Esophagus squamous epithelium (tissue), 5 donors: ENCODE measurements around the gene TFAP2A. TPM values are rescaled to one million over a fixed set of nuclear protein-coding genes. Genes with fewer than 3 reads are reported as not detected.

Experiments
- DNase-seq: peaks from one replicate; lab custom pipeline; 2025; lab: John Stamatoyannopoulos, UW
- H3K27ac ChIP-seq, 4 donors: fragments of 200-600 bp; sonication (generic); one replicate each; pipeline ENCODE4 v1.5.1; 2016 to 2019; ENCODE audit warnings: mild to moderate bottlenecking in 1 of 4
- H3K27me3 ChIP-seq, 4 donors: fragments of 200-600 bp; sonication (generic); 1 replicate in 3 of 4; 2 replicates in 1 of 4; pipeline versions ENCODE4 v1.5.1 to v1.6.0; 2017 to 2021; ENCODE audit warnings: antibody characterized with exemption in 1 of 4
- H3K36me3 ChIP-seq, 3 donors: fragments of 200-600 bp; sonication (generic); one replicate each; pipeline ENCODE4 v1.5.1; 2016 to 2019
- H3K4me1 ChIP-seq, 3 donors: fragments of 200-600 bp; sonication (generic); one replicate each; pipeline ENCODE4 v1.5.1; 2017 to 2019
- H3K4me3 ChIP-seq, 4 donors: fragments of 200-600 bp; sonication (generic); 1 replicate in 3 of 4; 2 replicates in 1 of 4; pipeline ENCODE4 v1.5.1; 2016 to 2019; ENCODE audit warnings: mild to moderate bottlenecking in 2 of 4, moderate library complexity in 1 of 4
- H3K9me3 ChIP-seq, 3 donors: fragments of 200-600 bp; sonication (generic); one replicate each; pipeline ENCODE4 v1.5.1; 2016 to 2019
- CTCF ChIP-seq, 6 experiments: fragments of 450-650 bp in 4 of 6; fragments of 200-600 bp in 2 of 6; sonication (generic) in 2 of 6; IDR thresholded peaks; one replicate each; pipeline ENCODE4 v1.5.1; 2016 to 2019; ENCODE audit warnings: antibody characterized with exemption in 6 of 6, mild to moderate bottlenecking in 4 of 6, moderate library complexity in 4 of 6
- POLR2A ChIP-seq, 4 donors: fragments of 450-650 bp; IDR thresholded peaks; one replicate each; pipeline ENCODE4 v1.6.1; 2017; ENCODE audit warnings: antibody characterized with exemption in 4 of 4, mild to moderate bottlenecking in 4 of 4, moderate library complexity in 3 of 4
- WGBS, 2 donors: methylation state at CpG; one replicate each; pipeline ENCODE4 v1.1.5; 2018; 5-methylcytosine and 5-hydroxymethylcytosine counted together
- intact Hi-C: fragments of 100-400 bp; cut with DNase I; formaldehyde crosslinking; loops from one replicate; pipeline ENCODE4 v1.15.0; 2022
- total RNA-seq, 4 donors: library from RNA; depleted of rRNA; stranded (reverse); fragments of >200 nt; gene quantifications; one replicate each; pipeline ENCODE4 v1.1.0, GENCODE V29; 2016
- donor health status: DM: yes; HTN: yes; CAD: no.

Gene TFAP2A
- total RNA-seq, 4 donors from 2014 or later: 11.6 to 39.1 (median 29.9) TPM

GRCh38 chr6:10384610-10385523 lies 30.0 kb downstream of the TFAP2A start:
- Histone ChIP-seq H3K4me3 (peak overlapping the region; percentile 8 to 61 (median 34)), H3K27ac (no peak overlapping the region), H3K27me3 (peaks cover 0 to 99% (median 11%) of the 10 kb centered on the region in 4 donors), H3K36me3 (no peaks in the 10 kb centered on the region), H3K4me1 (peaks cover 0 to 43% (median 12%) of the 10 kb centered on the region in 3 donors), H3K9me3 (no peaks in the 10 kb centered on the region)
- WGBS, 2 donors: 16 to 38% methylated on average over 43 to 47 of the region's 64 CpGs
- intact Hi-C loops: no loop called here
- DNase-seq: no peak
- TF ChIP-seq CTCF (IDR thresholded peaks at IDR 0.05) (no peak), POLR2A (IDR thresholded peaks at IDR 0.05) (no peak)

DNA sequence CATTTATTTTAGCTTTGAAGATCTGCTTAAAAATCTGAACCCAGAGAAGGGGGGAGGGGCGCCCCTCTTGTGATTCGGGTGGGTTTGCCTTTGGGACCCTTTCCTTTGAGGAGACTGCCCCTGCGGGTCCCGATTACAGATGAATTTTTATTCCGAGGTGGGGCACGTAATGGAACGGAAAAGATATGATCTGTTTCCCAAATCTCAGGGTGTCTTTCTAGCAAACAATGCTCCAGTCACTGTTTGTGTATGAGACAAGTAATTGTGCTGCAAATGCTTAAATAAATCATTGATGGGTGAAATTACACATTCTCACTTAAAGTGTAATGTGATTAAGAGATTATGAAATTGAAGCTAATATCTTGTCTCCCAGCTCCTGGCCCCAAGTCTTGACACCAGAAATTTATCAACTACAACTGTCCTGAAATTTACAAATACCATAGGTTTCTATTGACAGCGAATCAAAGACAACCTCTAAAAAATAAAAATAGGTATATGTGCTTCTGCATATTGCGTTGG lies 30.7 kb downstream of the TFAP2A start:
- intact Hi-C loops: no loop called here
- DNase-seq: no peak
- Histone ChIP-seq H3K4me3 (peak overlapping the region in 3 of 4 donors; percentile 41 to 61 (median 48)), H3K9me3 (no peaks in the 10 kb centered on the region), H3K27me3 (peaks cover 0 to 92% (median 10%) of the 10 kb centered on the region in 4 donors), H3K27ac (no peak overlapping the region), H3K4me1 (peaks cover 0 to 39% (median 12%) of the 10 kb centered on the region in 3 donors), H3K36me3 (no peaks in the 10 kb centered on the region)
- 8% methylated on average over 9 of the region's 9 CpGs for WGBS, 2 donors
- TF ChIP-seq CTCF (IDR thresholded peaks at IDR 0.05) (no peak), POLR2A (IDR thresholded peaks at IDR 0.05) (no peak)

DNA sequence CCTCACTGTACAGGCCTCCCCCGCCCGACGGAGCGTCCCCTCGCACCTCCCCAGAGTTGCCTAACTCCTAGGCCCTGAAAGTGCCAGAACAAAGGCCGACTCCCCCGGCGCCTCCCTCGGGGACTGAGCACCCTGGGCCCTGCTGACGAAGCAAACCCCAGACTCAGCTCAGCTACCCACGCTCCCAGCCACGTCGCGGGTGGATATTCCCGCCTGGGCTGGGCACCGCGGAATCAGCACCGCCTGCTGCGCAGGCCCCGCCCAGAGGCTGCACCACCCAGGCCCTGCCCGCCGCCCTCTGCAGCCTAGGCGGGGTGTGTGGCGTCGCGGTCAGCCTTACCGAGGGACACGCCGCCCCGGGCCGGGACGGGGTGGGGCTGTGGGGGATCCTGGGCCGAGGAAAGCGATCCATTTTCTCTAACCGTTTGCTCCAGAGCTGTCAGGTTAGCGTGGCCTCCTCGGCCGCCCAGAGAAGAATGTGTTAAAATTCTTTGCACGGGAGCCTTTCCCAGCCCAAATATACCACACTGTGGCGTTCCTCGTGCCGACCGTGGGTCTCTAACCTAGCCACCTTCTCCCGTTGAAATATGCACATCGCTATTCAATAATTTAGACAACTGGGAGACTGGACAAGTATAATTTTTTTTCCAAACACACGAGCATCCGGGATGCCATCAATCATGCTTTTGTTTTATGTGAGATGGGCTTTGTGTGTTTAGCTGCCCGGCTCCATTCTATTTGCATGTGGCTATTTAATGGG lies 31.4 kb downstream of the TFAP2A start:
- Histone ChIP-seq H3K27ac (peak overlapping the region; percentile 21 to 56 (median 29)), H3K27me3 (peaks cover 0 to 91% (median 10%) of the 10 kb centered on the region in 4 donors), H3K4me3 (peak overlapping the region; percentile 32 to 61 (median 44)), H3K36me3 (no peaks in the 10 kb centered on the region), H3K4me1 (peaks cover 0 to 39% (median 12%) of the 10 kb centered on the region in 3 donors), H3K9me3 (no peaks in the 10 kb centered on the region)
- 2 to 7% methylated on average over 13 to 25 of the region's 48 CpGs for WGBS, 2 donors
- intact Hi-C loops: no loop called here
- TF ChIP-seq CTCF (IDR thresholded peaks at IDR 0.05) (no peak), POLR2A (IDR thresholded peaks at IDR 0.05) (peak in 1 of 4 donors; percentile 44)
- no peak for DNase-seq

GRCh38 chr6:10382728-10383330 lies 32.0 kb downstream of the TFAP2A start:
- Histone ChIP-seq H3K27ac (peak overlapping the region; percentile 21 to 56 (median 29)), H3K27me3 (peaks cover 0 to 90% (median 10%) of the 10 kb centered on the region in 4 donors)

More at GRCh38 chr6:10382728-10383330, 32.0 kb downstream of the TFAP2A start:
- H3K4me1 ChIP-seq: peaks cover 0 to 39% (median 12%) of the 10 kb centered on the region in 3 donors
- intact Hi-C loops: no loop called here
- no peaks in the 10 kb centered on the region for H3K9me3 ChIP-seq
- peak overlapping the region; percentile 32 to 61 (median 44) for H3K4me3 ChIP-seq
- H3K36me3 ChIP-seq: no peaks in the 10 kb centered on the region
- WGBS, 2 donors: 27 to 46% methylated on average over 21 to 22 of the region's 22 CpGs
- TF ChIP-seq POLR2A (IDR thresholded peaks at IDR 0.05) (no peak), CTCF (IDR thresholded peaks at IDR 0.05) (no peak)
- no peak for DNase-seq
